NCI-H526 (cell line): Measurements from ENCODE around the gene BCL2L12.
"Not testable (repeated sequence)": the region's sequence is repeated elsewhere in the genome, so short reads cannot be mapped to it uniquely, and the experiment has no call there.

Experiments
- DNase-seq, 2 experiments: peaks; one replicate each; lab custom pipeline; 2025; lab: John Stamatoyannopoulos, UW

BCL2L12 gene, protein sequence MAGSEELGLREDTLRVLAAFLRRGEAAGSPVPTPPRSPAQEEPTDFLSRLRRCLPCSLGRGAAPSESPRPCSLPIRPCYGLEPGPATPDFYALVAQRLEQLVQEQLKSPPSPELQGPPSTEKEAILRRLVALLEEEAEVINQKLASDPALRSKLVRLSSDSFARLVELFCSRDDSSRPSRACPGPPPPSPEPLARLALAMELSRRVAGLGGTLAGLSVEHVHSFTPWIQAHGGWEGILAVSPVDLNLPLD

DNA sequence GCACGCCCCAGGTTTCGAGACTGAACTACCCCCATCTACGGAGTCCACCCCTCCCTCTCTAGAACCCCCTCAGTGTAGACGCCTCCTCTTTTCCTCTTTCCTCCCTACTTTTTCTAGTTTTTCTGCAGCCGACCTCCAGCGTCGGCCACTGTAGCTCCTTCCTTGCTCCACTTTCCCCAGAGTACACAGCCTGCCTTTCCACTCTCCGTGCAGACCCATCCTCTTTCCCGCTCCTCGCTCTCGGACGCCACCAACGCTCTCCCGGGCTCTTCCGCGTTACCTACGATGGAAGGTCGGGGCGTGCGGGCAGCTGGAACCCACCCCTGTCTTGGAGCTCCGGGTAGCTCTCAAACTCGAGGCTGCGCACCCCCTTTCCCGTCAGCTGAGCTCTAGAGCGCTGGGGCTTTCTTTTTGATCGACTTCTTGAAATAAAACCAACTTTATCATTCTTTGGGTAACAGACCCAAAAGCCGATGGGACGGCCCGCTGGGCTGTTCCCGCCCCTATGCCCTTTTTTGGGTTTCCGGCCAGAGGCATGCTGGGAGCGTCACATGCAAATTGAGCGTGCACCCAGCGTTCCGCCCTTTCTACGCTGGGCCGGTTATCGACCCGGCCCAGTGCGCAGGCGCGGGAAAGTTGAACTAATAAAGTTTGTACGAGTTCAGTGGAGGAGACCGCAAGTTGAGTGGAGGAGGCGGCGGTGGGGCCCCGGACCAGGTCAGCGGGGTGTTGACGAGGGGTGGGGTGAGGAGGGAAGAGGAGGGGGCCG lies at the start of gene BCL2L12, which contains the start of gene IRF3:
Gene BCL2L12 (plus strand): TSS at position 583 of the 769 bp plus-strand sequence. CDS start 760 bp downstream, outside the sequence.
Gene IRF3 (minus strand): TSS at position 507 of the 769 bp plus-strand sequence. CDS start 1,019 bp downstream, outside the sequence.
- DNase-seq: peak; percentile 78 to 96

- DNase-seq: no peak
Observed at GRCh38 chr19:49616532-49616931, 49.2 kb upstream of the BCL2L12 start.

- no peak for DNase-seq
Observed at GRCh38 chr19:49616945-49617344, 48.8 kb upstream of the BCL2L12 start.

DNA sequence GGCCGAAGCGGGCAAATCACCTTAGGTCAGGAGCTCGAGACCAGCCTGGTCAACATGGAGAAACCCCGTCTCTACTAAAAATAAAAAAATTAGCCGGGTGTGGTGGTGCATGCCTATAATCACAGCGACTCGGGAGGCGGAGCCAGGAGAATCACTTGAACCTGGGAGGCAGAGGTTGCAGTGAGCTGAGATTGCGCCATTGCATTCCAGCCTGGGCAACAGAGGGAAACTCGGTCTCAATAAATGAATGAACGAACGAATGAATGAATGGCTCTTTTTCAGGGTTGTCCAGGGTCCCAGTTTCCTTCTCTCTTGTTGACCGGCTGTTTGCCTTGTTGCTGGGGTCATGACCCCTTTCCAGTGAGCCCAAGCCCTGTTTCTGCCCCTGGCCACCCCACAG lies 47.9 kb upstream of the BCL2L12 start:
- not testable (repeated sequence) for DNase-seq

DNA sequence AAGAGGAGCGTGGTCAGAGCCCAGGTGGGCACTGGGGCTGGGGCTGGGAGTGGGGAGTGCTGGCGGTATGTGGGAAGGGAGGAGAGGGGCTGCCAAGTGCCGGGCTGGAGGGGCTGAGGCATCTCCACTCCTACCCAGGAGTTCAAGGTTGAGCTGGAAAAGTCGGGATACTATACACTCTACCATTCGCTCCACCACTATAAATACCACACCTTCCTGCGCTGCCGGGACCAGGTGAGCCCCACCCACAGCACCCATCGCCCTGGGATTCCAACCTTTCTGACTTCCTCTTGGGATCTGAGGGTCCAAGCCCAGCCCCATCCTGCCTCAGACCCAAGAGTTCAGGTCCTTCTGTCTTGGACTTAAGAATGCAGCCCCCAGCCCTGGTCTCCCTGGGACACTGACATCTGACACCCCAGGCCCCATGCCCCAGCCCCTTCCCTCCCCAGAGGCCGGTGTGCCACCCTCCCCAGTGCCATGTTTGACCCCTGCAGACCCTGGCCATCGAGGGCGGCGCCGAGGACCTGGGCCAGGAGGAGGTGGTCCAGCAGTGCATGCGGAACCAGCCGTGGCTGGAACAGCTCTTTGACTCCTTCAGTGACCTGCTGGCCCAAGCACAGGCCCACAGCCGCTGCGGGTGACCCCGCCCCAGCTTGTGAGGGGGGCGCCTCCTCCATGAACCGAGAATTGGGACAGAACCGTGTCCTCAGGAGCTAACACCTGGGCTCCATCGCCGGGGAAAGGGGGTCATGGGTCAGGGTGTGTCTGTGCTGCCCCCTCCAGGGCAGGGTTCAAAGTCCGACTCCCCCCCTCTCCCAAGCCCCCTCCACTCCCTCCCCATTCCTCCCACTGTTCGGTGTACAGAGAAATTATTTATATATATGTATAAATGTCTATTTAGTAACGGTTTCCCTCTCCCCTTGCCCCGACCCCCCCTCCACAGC lies 40.5 kb upstream of the BCL2L12 start:
- no peak for DNase-seq

- DNase-seq: no peak
Observed at GRCh38 chr19:49626226-49626625, 39.5 kb upstream of the BCL2L12 start.

- DNase-seq: no peak
Observed at GRCh38 chr19:49629659-49630058, 36.1 kb upstream of the BCL2L12 start.

- no peak for DNase-seq
Observed at GRCh38 chr19:49631014-49631588, 34.6 kb upstream of the BCL2L12 start.

GRCh38 chr19:49631610-49632192 lies 34.0 kb upstream of the BCL2L12 start:
- DNase-seq: no peak

- DNase-seq: no peak
Observed at GRCh38 chr19:49632576-49632975, 33.2 kb upstream of the BCL2L12 start.

- not testable (repeated sequence) for DNase-seq
Observed at GRCh38 chr19:49633273-49633672, 32.5 kb upstream of the BCL2L12 start.

GRCh38 chr19:49635530-49636232 lies 30.1 kb upstream of the BCL2L12 start:
- no peak for DNase-seq

GRCh38 chr19:49636233-49636932 lies 29.4 kb upstream of the BCL2L12 start:
- no peak for DNase-seq

GRCh38 chr19:49637821-49638738 lies 27.7 kb upstream of the BCL2L12 start:
- DNase-seq: peak in 1 of 2 experiments; percentile 42

DNA sequence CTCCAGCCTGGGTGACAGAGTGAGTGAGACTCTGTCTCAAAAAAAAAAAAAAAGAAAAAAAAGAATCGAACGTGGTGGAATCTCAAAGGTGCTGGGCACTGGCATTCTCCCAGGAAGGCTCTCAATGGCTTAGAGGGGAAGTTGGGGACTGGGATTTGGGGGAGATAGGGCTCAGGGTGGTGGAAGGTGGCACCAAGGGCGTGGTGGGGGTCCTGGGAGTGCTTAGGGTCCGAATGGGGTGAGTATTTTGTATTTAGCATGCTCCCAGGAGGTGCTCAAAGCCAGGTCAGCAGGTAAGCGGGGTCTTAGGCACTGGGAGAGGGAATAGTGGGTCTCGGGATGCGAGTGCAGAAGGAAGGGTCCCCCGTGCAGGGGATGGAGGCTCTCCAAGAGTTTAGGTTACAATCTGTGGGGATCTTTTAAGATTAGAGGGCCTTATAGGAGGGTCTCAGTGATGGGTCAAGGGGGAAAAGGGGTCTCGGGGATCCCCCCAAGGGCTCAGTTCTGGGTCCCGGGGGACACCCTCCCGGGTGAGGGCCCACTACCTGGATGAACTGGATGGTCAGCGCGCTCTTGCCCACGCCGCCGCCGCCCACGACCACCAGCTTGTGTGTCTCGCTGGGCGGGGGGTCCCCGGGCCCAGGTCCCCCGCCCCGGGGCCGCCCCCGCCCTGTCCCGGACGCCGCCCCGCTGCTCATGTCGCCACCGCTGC lies 26.2 kb upstream of the BCL2L12 start:
- DNase-seq: no peak

DNA sequence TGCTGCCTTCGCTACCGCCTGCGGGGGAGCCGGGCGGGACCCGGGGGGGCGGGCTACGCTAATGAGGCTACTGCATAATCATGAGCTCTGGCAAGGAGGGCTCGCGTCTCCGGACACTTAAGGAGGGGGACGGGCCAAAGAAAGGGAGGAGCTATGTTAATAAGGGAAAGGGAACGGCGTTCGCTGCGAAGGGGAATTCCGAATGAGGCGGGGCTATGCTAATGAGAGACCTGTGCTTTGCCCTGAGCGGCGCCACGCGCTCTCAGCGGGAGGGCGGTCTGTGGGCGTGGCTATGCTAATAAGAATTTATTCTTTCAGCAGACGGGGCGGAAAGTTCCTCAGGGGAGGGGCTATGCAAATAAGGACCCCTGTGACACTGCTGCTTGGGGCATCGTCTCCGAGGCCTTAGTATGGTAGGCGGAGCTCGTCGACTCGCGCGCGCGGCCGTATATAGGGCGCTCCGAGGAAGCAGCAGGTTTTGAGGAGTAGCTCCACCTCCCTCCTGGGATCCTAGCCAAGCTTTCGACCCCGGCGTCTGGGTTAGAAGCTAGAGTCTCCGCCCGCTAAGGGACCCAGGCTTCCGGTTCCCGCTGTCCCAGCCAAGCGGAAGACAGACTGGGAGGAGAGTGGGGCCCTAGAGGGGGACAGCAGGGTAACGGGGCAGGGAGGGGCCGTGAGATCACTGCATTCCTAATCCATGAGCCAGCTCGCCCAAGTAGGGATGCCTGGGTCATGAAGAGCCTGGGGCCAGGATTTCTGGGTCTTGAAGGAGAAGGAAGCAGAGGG lies 25.4 kb upstream of the BCL2L12 start, which contains the start of gene RRAS:
Gene RRAS (minus strand): TSS at position 31 of the 786 bp plus-strand sequence. CDS start 45 bp downstream, outside the sequence.
- peak; percentile 97 to 99 for DNase-seq
